ENCODE measurements around the gene DEUP1.

GRCh38 chr11:93295921-93296575 lies 34.5 kb upstream of the DEUP1 start:
- no peak for TF ChIP-seq CTCF (conservative IDR thresholded peaks at IDR 0.05 in 1 of 2, IDR thresholded peaks at IDR 0.05 in 1 of 2; ENCODE audit: low read depth in 1 of 2, low read length in 2 of 2)
- no peak for TF ChIP-seq EZH2 (IDR thresholded peaks at IDR 0.05; ENCODE audit: low read length, missing control alignments)
